ENCODE results near the gene PTGFRN.

The PTGFRN gene

GRCh38 chr1:116983112-116983511, 73.4 kb downstream of the PTGFRN start:
- H3K4me3 ChIP-seq (ENCODE audit: low read depth, low read length): no peak overlapping the region
- no peak for DNase-seq (ENCODE audit: low read depth)
- TF ChIP-seq CTCF (IDR thresholded peaks at IDR 0.05; ENCODE audit: low read depth, low read length, missing control alignments): no peak

GRCh38 chr1:116983678-116984077, 74.0 kb downstream of the PTGFRN start:
- H3K4me3 ChIP-seq (ENCODE audit: low read depth, low read length): no peak overlapping the region
- TF ChIP-seq CTCF (IDR thresholded peaks at IDR 0.05; ENCODE audit: low read depth, low read length, missing control alignments): no peak
- DNase-seq (ENCODE audit: low read depth): no peak

- no peak overlapping the region for H3K4me3 ChIP-seq (ENCODE audit: low read depth, low read length)
- no peak for DNase-seq (ENCODE audit: low read depth)
- no peak for TF ChIP-seq CTCF (IDR thresholded peaks at IDR 0.05; ENCODE audit: low read depth, low read length, missing control alignments)
These were observed 74.9 kb downstream of the PTGFRN start for GRCh38 chr1:116984406-116985160.

GRCh38 chr1:116986421-116987255, 76.9 kb downstream of the PTGFRN start:
- DNase-seq (ENCODE audit: low read depth): no peak
- no peak overlapping the region for H3K4me3 ChIP-seq (ENCODE audit: low read depth, low read length)
- TF ChIP-seq CTCF (IDR thresholded peaks at IDR 0.05; ENCODE audit: low read depth, low read length, missing control alignments): no peak

- H3K4me3 ChIP-seq (ENCODE audit: low read depth, low read length): no peak overlapping the region
- DNase-seq (ENCODE audit: low read depth): no peak
- no peak for TF ChIP-seq CTCF (IDR thresholded peaks at IDR 0.05; ENCODE audit: low read depth, low read length, missing control alignments)
These were observed 77.5 kb downstream of the PTGFRN start for GRCh38 chr1:116987256-116987555.

- DNase-seq (ENCODE audit: low read depth): no peak
- H3K4me3 ChIP-seq (ENCODE audit: low read depth, low read length): no peak overlapping the region
- no peak for TF ChIP-seq CTCF (IDR thresholded peaks at IDR 0.05; ENCODE audit: low read depth, low read length, missing control alignments)
These were observed 78.5 kb downstream of the PTGFRN start for GRCh38 chr1:116988248-116988647.
